ENCODE results near the gene MYH13. TPM values are rescaled to one million over a fixed set of nuclear protein-coding genes. Genes with fewer than 3 reads are reported as not detected.

The MYH13 gene
- total RNA-seq, 2 experiments from 2014 or later = not detected

DNA sequence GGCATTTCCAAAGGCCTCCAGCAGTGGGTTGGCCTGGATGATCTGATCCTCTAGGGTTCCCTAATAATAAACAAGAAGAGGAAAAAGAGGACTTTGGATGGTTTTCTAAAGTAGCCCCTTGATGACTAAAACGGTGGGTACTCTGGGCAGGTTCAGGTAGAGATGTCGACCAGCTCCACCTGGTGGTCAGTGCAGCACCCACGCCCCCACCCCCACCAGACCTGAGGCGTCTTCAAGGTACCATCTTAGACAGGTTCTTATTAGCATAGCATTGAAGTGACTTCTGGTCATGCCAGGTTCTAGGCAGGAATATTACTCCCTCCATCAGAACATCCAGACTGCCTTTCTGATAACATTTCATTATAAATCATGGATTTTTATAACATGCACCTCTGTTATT, 15.0 kb downstream of the MYH13 start:
- intact Hi-C loops (cut with DNase I, micrococcal nuclease) = no loop called here
- DNase-seq (peak in 3 of 14 experiments; percentile 16 to 25 (median 16)), ATAC-seq (ENCODE audit: poor library complexity) (no peak)
- no peak overlapping the region for H3K27ac Mint-ChIP-seq
- no peaks in the 10 kb centered on the region for H3K27me3 ChIP-seq (ENCODE audit: control insufficient read depth in 1 of 2, insufficient read depth in 2 of 2, low read length in 2 of 2)
- no peaks in the 10 kb centered on the region for H3K4me1 Mint-ChIP-seq (ENCODE audit: low read depth)
- H3K36me3 ChIP-seq (ENCODE audit: insufficient read depth, low read length) = no peaks in the 10 kb centered on the region
- no peaks in the 10 kb centered on the region for H3K9me3 Mint-ChIP-seq
- H3K9me3 ChIP-seq (ENCODE audit: control insufficient read depth in 1 of 2, insufficient read depth in 1 of 2, low read length in 2 of 2) = peaks cover 0 to 6% of the 10 kb centered on the region in 2 experiments
- H3K4me3 Mint-ChIP-seq = no peak overlapping the region
- TF ChIP-seq, protein P1, sequence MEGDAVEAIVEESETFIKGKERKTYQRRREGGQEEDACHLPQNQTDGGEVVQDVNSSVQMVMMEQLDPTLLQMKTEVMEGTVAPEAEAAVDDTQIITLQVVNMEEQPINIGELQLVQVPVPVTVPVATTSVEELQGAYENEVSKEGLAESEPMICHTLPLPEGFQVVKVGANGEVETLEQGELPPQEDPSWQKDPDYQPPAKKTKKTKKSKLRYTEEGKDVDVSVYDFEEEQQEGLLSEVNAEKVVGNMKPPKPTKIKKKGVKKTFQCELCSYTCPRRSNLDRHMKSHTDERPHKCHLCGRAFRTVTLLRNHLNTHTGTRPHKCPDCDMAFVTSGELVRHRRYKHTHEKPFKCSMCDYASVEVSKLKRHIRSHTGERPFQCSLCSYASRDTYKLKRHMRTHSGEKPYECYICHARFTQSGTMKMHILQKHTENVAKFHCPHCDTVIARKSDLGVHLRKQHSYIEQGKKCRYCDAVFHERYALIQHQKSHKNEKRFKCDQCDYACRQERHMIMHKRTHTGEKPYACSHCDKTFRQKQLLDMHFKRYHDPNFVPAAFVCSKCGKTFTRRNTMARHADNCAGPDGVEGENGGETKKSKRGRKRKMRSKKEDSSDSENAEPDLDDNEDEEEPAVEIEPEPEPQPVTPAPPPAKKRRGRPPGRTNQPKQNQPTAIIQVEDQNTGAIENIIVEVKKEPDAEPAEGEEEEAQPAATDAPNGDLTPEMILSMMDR (IDR thresholded peaks at IDR 0.05) = peak; percentile 23
- peaks cover 11% of the 10 kb centered on the region for H3K27me3 Mint-ChIP-seq
- CTCF ChIA-PET = no interaction called here
- H3K36me3 Mint-ChIP-seq (ENCODE audit: low read depth) = no peaks in the 10 kb centered on the region
- H3K27ac ChIP-seq (ENCODE audit: low read depth in 1 of 2, low read length in 2 of 2) = no peak overlapping the region
- H3K4me3 ChIP-seq (ENCODE audit: low read length) = no peak overlapping the region
- POLR2A ChIA-PET = no interaction called here
- no peaks in the 10 kb centered on the region for H3K4me1 ChIP-seq (ENCODE audit: insufficient read depth, low read length)

GRCh38 chr17:10354651-10355050, 18.2 kb downstream of the MYH13 start:
- H3K36me3 Mint-ChIP-seq (ENCODE audit: low read depth) = no peaks in the 10 kb centered on the region
- CTCF ChIA-PET = no interaction called here
- ATAC-seq (ENCODE audit: poor library complexity) = no peak

DNA sequence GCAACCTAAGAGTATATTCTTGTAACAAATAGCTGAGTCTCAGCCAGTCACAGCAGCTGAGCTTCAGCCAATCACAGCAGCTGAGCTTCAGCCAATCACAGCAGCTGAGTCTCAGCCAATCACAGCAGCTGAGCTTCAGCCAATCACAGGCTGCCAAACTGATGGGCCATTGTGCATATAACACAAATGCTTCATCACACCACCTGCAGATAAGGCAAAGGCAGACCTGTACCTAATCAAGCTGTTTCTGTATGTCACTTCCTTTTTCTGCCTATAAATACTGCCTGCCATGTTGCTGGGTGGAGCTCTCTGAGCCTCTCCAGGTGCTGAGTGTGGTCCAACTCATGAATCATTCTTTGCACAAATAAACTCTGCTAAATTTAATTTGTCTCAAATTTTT, 19.9 kb downstream of the MYH13 start:
- H3K36me3 ChIP-seq (ENCODE audit: insufficient read depth, low read length) = no peaks in the 10 kb centered on the region
- Mint-ChIP-seq H3K27ac (no peak overlapping the region), H3K4me1 (ENCODE audit: low read depth) (no peaks in the 10 kb centered on the region), H3K27me3 (peaks cover 7% of the 10 kb centered on the region), H3K36me3 (ENCODE audit: low read depth) (no peaks in the 10 kb centered on the region), H3K9me3 (no peaks in the 10 kb centered on the region), H3K4me3 (no peak overlapping the region)
- H3K27ac ChIP-seq (ENCODE audit: low read depth in 1 of 2, low read length in 2 of 2) = no peak overlapping the region
- no peaks in the 10 kb centered on the region for H3K27me3 ChIP-seq (ENCODE audit: control insufficient read depth in 1 of 2, insufficient read depth in 2 of 2, low read length in 2 of 2)
- H3K9me3 ChIP-seq (ENCODE audit: control insufficient read depth in 1 of 2, insufficient read depth in 1 of 2, low read length in 2 of 2) = peaks cover 0 to 6% of the 10 kb centered on the region in 2 experiments
- intact Hi-C loops (cut with DNase I, micrococcal nuclease) = no loop called here
- H3K4me1 ChIP-seq (ENCODE audit: insufficient read depth, low read length) = no peaks in the 10 kb centered on the region
- ChIA-PET POLR2A (no interaction called here), CTCF (no interaction called here)
- H3K4me3 ChIP-seq (ENCODE audit: low read length) = no peak overlapping the region
- TF ChIP-seq, protein P1 (IDR thresholded peaks at IDR 0.05) = no peak
- ATAC-seq (ENCODE audit: poor library complexity) (no peak), DNase-seq (no peak)

More at GRCh38 chr17:10354651-10355050, 18.2 kb downstream of the MYH13 start:
- POLR2A ChIA-PET = no interaction called here
- Histone ChIP-seq H3K27me3 (ENCODE audit: control insufficient read depth in 1 of 2, insufficient read depth in 2 of 2, low read length in 2 of 2) (no peaks in the 10 kb centered on the region), H3K4me1 (ENCODE audit: insufficient read depth, low read length) (no peaks in the 10 kb centered on the region), H3K4me3 (ENCODE audit: low read length) (no peak overlapping the region), H3K36me3 (ENCODE audit: insufficient read depth, low read length) (no peaks in the 10 kb centered on the region), H3K27ac (ENCODE audit: low read depth in 1 of 2, low read length in 2 of 2) (no peak overlapping the region), H3K9me3 (ENCODE audit: control insufficient read depth in 1 of 2, insufficient read depth in 1 of 2, low read length in 2 of 2) (peaks cover 0 to 6% of the 10 kb centered on the region in 2 experiments)
- Mint-ChIP-seq H3K4me3 (no peak overlapping the region), H3K9me3 (no peaks in the 10 kb centered on the region), H3K4me1 (ENCODE audit: low read depth) (no peaks in the 10 kb centered on the region), H3K27ac (no peak overlapping the region), H3K27me3 (peaks cover 11% of the 10 kb centered on the region)
- no peak for DNase-seq
- intact Hi-C loops (cut with DNase I, micrococcal nuclease) = no loop called here
- TF ChIP-seq, protein P1 (IDR thresholded peaks at IDR 0.05) = no peak

All from CD4-positive, alpha-beta T cell (primary cell).